Midbrain (tissue), 1 donor: ENCODE measurements around the gene ZNF548.

Experiments used
- DNase-seq: peaks from one replicate; lab custom pipeline; 2025; lab: John Stamatoyannopoulos, UW

Gene ZNF548

GRCh38 chr19:57398868-57399267 is 9.2 kb downstream of the ZNF548 start:
- DNase-seq: no peak

- DNase-seq: no peak
Measured at GRCh38 chr19:57403737-57404563, 14.3 kb downstream of the ZNF548 start.

- DNase-seq: peak; percentile 30
Measured at GRCh38 chr19:57406516-57407123, 17.0 kb downstream of the ZNF548 start.

- peak; percentile 97 for DNase-seq
Measured at GRCh38 chr19:57410877-57411671, 21.4 kb downstream of the ZNF548 start, which contains the start of gene ZNF17. Gene ZNF17 (plus strand): TSS chr19:57411161. CDS start chr19:57413616, 2,455 bp downstream.

- DNase-seq: no peak
Measured at GRCh38 chr19:57419439-57419838, 29.8 kb downstream of the ZNF548 start.

- DNase-seq: no peak
Measured at GRCh38 chr19:57421037-57421436, 31.4 kb downstream of the ZNF548 start.

- DNase-seq: no peak
Measured at GRCh38 chr19:57434386-57435061, 44.9 kb downstream of the ZNF548 start.

- DNase-seq: peak; percentile 98
Measured at GRCh38 chr19:57435062-57435978, 45.7 kb downstream of the ZNF548 start, which contains the start of gene ZNF749. Gene ZNF749 (plus strand): TSS chr19:57435325. CDS start chr19:57435579, 254 bp downstream.

- DNase-seq: no peak
Measured at GRCh38 chr19:57436417-57436816, 46.8 kb downstream of the ZNF548 start.

GRCh38 chr19:57437931-57438330 is 48.3 kb downstream of the ZNF548 start:
- no peak for DNase-seq

GRCh38 chr19:57438925-57439324 is 49.3 kb downstream of the ZNF548 start:
- no peak for DNase-seq

- DNase-seq: no peak
Measured at GRCh38 chr19:57441979-57442752, 52.5 kb downstream of the ZNF548 start.

- DNase-seq: no peak
Measured at GRCh38 chr19:57443121-57443696, 53.6 kb downstream of the ZNF548 start.

GRCh38 chr19:57452307-57452706 is 62.7 kb downstream of the ZNF548 start:
- DNase-seq: no peak
